Body of pancreas (tissue), 4 donors: ENCODE measurements around the gene TMEM117. TPM values are rescaled to one million over a fixed set of nuclear protein-coding genes. Genes with fewer than 3 reads are reported as not detected.

Experiments used
- ATAC-seq: fragments of 150-250 bp; one replicate; pipeline ENCODE4 v1.9.1; 2016
- DNase-seq, 4 donors: peaks; one replicate each; pipeline ENCODE4 v3.0.0-alpha.2; 2019
- H3K27ac ChIP-seq, 4 donors: fragments of 200-600 bp; sonication (generic); 1 replicate in 3 of 4; 2 replicates in 1 of 4; pipeline versions ENCODE4 v1.5.1 to v1.6.1; 2016 to 2019; ENCODE audit warnings: mild to moderate bottlenecking in 1 of 4, mixed read lengths in 1 of 4, moderate library complexity in 1 of 4
- H3K27me3 ChIP-seq, 2 donors: fragments of 200-600 bp; sonication (generic); one replicate each; pipeline ENCODE4 v1.6.0; 2016; ENCODE audit warnings: mild to moderate bottlenecking in 1 of 2
- H3K36me3 ChIP-seq, 2 donors: fragments of 200-600 bp; sonication (generic); replicated peaks in 1 of 2; 2 replicates each; pipeline ENCODE4 v1.5.1; 2016; ENCODE audit warnings: low read depth in 2 of 2; ENCODE audit not compliant: insufficient read depth in 1 of 2
- H3K4me1 ChIP-seq: fragments of 200-600 bp; sonication (generic); one replicate; pipeline ENCODE4 v1.6.0; 2016
- H3K4me3 ChIP-seq, 2 donors: fragments of 200-600 bp; sonication (generic); 1 replicate in 1 of 2; 2 replicates in 1 of 2; pipeline ENCODE4 v1.5.1; 2016 to 2019
- H3K9me3 ChIP-seq, 3 donors: fragments of 200-600 bp; sonication (generic); 1 replicate in 2 of 3; 2 replicates in 1 of 3; pipeline ENCODE4 v1.5.1; 2016
- POLR2A ChIP-seq, 3 donors: fragments of 450-650 bp; IDR thresholded peaks; one replicate each; pipeline ENCODE4 v1.6.1; 2016; ENCODE audit warnings: antibody characterized with exemption in 3 of 3, mild to moderate bottlenecking in 2 of 3
- WGBS, 2 donors: methylation state at CpG; one replicate each; pipeline ENCODE4 v1.1.5; 2017; 5-methylcytosine and 5-hydroxymethylcytosine counted together
- intact Hi-C: fragments of 100-400 bp; cut with DNase I; formaldehyde crosslinking; loops from one replicate; pipeline ENCODE4 v1.15.1; 2023
- total RNA-seq, 2 donors: library from RNA; depleted of rRNA; stranded (reverse); fragments of >200 nt; gene quantifications; one replicate each; pipeline ENCODE4 v1.1.0, GENCODE V29; 2016
- TF ChIP-seq, protein P1 (sequence below), 7 experiments: fragments of 450-650 bp in 4 of 7; fragments of 200-600 bp in 3 of 7; sonication (generic) in 3 of 7; IDR thresholded peaks; one replicate each; pipeline ENCODE4 v1.5.1; 2016 to 2019; ENCODE audit warnings: antibody characterized with exemption in 7 of 7

The TMEM117 gene
- total RNA-seq, 2 donors from 2014 or later = 19.2 to 23.4 TPM

- H3K27me3 ChIP-seq = no peaks in the 10 kb centered on the region
- no peaks in the 10 kb centered on the region for H3K36me3 ChIP-seq
- no peaks in the 10 kb centered on the region for H3K9me3 ChIP-seq
- DNase-seq (no peak), ATAC-seq (no peak)
- intact Hi-C loops = no loop called here
- no peak overlapping the region for H3K27ac ChIP-seq
- WGBS, 2 donors = 94 to 96% methylated on average over 5 of the region's 5 CpGs
- no peak overlapping the region for H3K4me3 ChIP-seq
- no peak for TF ChIP-seq POLR2A (IDR thresholded peaks at IDR 0.05)
- TF ChIP-seq, protein P1, sequence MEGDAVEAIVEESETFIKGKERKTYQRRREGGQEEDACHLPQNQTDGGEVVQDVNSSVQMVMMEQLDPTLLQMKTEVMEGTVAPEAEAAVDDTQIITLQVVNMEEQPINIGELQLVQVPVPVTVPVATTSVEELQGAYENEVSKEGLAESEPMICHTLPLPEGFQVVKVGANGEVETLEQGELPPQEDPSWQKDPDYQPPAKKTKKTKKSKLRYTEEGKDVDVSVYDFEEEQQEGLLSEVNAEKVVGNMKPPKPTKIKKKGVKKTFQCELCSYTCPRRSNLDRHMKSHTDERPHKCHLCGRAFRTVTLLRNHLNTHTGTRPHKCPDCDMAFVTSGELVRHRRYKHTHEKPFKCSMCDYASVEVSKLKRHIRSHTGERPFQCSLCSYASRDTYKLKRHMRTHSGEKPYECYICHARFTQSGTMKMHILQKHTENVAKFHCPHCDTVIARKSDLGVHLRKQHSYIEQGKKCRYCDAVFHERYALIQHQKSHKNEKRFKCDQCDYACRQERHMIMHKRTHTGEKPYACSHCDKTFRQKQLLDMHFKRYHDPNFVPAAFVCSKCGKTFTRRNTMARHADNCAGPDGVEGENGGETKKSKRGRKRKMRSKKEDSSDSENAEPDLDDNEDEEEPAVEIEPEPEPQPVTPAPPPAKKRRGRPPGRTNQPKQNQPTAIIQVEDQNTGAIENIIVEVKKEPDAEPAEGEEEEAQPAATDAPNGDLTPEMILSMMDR (IDR thresholded peaks at IDR 0.05) = no peak
- H3K4me1 ChIP-seq = no peaks in the 10 kb centered on the region
These were observed 370.2 kb downstream of the TMEM117 start for GRCh38 chr12:44206045-44206444.

- DNase-seq = no peak
- TF ChIP-seq POLR2A (IDR thresholded peaks at IDR 0.05) = no peak
- TF ChIP-seq, protein P1 (IDR thresholded peaks at IDR 0.05) = no peak
- intact Hi-C loops = no loop called here
- WGBS, 2 donors = 92% methylated on average over 4 of the region's 4 CpGs
- Histone ChIP-seq H3K27me3 (no peaks in the 10 kb centered on the region), H3K4me3 (no peak overlapping the region), H3K4me1 (no peaks in the 10 kb centered on the region), H3K27ac (no peak overlapping the region), H3K36me3 (no peaks in the 10 kb centered on the region), H3K9me3 (no peaks in the 10 kb centered on the region)
- ATAC-seq = no peak
These were observed 381.4 kb downstream of the TMEM117 start for GRCh38 chr12:44217146-44217883.

GRCh38 chr12:44223736-44224135 lies 387.9 kb downstream of the TMEM117 start:
- Histone ChIP-seq H3K27me3 (no peaks in the 10 kb centered on the region), H3K9me3 (no peaks in the 10 kb centered on the region), H3K36me3 (no peaks in the 10 kb centered on the region), H3K27ac (no peak overlapping the region), H3K4me1 (no peaks in the 10 kb centered on the region), H3K4me3 (no peak overlapping the region)
- intact Hi-C loops = no loop called here
- TF ChIP-seq, protein P1 (IDR thresholded peaks at IDR 0.05) = no peak
- TF ChIP-seq POLR2A (IDR thresholded peaks at IDR 0.05) = no peak
- no peak for ATAC-seq
- 42 to 44% methylated on average over 2 of the region's 2 CpGs for WGBS, 2 donors
- DNase-seq = no peak

GRCh38 chr12:44224399-44225148 lies 388.7 kb downstream of the TMEM117 start:
- Histone ChIP-seq H3K4me3 (no peak overlapping the region), H3K36me3 (no peaks in the 10 kb centered on the region), H3K4me1 (no peaks in the 10 kb centered on the region), H3K27me3 (no peaks in the 10 kb centered on the region), H3K27ac (no peak overlapping the region), H3K9me3 (no peaks in the 10 kb centered on the region)
- no peak for TF ChIP-seq POLR2A (IDR thresholded peaks at IDR 0.05)
- TF ChIP-seq, protein P1 (IDR thresholded peaks at IDR 0.05) = no peak
- DNase-seq (no peak), ATAC-seq (no peak)
- intact Hi-C loops = no loop called here
- WGBS, 2 donors = 82 to 94% methylated on average over 4 of the region's 4 CpGs
